Cortex of kidney (tissue), 1 donor: ENCODE measurements around the gene REPIN1.

ENCODE experiments used
- DNase-seq: peaks from one replicate; lab custom pipeline; 2025; lab: John Stamatoyannopoulos, UW

The REPIN1 gene

DNA sequence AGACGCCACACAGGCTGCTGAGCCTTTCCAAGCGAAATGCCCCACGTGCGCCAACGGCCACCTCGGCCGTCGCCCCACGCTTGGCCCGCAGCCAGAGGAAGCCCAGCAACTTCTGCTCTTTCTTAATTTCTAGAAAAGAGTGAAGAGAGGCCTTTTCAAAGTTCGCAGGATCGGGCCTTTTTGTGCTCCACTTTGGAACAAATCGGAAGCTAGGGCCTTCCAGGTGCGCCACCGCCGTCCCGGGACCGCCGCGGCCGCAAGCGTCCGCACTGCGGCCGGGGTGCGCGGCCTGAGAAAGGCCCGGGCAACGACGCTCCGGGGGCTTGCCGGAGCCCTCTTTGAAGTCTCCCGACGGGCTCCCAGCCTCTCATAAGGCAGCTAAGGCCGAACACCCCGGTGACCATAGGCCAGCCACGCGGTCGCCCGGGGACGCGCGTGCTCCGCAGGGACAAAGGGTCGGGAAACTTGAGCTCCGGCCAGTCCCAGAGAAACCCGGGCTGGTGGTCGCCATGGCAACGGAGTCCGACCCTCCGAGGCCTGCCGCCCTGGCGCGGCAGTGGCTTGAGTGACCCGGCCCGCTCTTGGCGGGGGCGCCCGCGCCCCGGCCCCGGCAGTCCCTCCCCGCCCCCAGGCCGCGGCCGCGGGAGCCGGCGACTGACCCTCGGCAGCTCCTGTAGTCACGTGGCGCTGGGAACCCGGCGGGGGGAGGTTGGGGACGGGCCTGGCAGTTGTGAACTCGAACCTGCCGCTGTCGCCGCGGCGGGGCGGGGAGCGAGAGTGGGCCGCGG lies at the start of gene REPIN1:
Gene REPIN1, plus strand, starts transcription at position 727 of the 788 bp plus-strand sequence. CDS start 890 bp downstream, outside the sequence.
- DNase-seq: no peak

DNA sequence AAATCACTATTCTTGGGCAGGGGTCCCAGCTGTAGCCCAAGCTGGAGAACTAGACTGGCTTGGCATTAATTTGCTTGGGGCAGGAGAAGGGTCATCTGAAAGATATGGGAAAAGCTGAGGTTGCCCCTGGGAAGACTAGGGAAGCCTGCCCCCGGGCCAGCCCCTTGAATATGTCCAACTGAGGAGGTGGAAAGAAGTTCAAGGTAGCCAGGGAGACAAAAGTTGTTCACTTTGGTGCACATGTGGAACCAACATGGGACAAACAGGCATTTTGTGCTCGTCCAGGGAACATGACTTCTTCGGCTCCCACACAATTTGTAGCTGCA lies 46.9 kb upstream of the REPIN1 start:
- no peak for DNase-seq

DNA sequence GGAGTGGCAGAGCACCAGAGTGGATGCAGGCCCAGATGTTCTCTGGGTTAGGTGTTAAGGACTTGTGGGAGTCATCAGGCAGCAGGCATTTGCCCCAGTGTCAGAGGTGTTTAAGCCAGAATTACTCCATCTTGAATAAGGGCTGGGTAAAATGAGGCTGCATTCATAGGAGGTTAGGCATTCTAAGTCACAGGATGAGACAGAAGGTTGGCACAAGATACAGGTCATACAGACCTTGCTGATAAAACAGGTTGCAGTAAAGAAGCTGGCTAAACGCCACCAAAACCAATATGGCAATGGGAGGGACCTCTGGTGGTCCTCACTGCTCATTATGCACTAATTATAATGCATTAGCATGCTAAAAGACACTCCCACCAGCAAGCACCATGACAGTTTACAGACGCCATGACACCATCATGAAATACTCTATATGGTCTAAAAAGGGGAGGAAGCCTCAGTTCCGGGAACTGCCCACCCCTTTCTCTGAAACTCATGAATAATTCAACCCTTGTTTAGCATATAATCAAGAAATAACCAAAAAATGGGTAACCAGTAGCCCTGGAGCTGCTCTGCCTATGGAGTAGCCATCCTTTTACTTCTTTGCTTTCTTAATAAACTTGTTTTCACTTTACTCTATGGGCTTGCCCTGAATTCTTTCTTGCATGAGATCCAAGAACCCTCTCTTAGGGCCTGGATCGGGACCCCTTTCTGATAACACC lies 46.3 kb upstream of the REPIN1 start:
- no peak for DNase-seq

DNA sequence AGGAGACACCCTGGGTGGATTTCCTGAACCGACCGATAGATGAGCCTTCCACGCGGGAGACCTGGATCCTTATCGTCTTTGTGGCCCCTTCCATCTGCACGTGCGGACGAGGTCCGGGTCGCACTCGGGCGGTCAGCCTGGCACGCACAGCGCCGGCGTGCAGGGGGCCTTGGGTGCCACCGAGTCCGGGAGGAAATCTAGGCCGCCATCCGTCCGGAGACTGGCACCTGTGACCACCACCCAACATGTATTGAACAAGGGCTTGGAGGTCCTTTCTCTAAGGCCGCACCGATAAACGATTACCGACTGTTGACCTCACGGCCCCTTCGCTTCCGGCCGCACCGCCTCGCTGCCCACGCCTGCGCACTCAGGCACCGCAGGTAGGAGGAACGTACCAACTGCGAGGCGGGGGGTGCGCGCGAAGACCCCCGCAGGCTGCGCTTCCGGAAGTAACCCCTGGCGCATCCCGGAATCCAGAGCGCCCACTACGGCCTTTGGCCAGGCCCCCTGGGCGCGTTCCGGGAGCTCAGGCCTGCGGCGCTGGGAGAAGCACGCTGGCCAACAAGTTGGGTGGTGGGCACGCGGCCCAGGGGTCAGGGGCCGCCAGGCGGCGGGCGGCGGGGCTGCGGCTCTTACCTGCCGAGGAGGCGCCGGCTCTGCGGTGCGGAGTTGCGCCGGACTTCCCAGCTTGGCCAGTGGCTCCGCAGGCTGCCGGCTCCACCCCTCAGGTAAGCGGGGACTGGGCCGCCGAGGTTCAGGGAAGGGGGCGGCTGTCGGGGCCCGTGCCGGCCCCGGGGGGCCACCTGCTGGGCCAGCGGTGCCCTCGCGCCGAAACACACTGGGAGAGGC lies 45.6 kb upstream of the REPIN1 start, which contains the start of the genes ACTR3C and LRRC61:
Gene ACTR3C, minus strand, starts transcription at position 713 of the 849 bp plus-strand sequence. CDS start 28,249 bp downstream, outside the sequence.
Gene LRRC61, plus strand, starts transcription at position 523 of the 849 bp plus-strand sequence. CDS start 13,507 bp downstream, outside the sequence.
- DNase-seq: no peak

DNA sequence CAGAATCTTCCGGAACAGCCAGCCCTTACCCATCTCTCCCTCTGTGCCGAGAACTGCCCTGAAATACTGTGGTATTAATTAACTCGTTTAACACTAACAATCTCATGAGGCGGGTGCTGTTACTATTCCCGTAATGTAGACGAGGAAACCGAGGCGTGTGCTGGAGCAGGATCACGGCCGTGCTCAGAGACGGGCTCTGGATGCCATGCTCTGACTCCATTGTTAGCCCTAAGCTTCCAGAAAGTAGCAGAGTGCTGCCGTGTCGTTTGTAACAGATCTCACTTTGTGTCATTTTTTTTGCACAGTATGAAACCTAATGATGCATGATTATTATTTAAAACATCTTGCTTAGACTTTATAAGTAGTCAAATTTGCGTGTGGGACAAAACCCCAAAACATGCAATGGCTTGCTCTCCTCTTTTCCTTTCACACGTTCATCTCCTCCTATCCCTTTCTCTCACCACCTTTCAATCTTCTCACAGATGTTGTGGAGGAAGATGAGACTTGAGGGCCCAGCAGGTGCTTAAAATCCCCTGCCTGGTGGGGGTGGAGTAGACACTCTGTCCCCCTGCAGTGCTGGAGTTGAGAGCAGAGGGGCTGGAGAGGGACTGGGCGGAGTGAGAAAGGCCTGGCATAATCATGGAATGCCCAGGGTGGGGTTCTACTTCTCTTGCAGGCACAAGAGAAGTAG lies 44.8 kb upstream of the REPIN1 start:
- DNase-seq: no peak

DNA sequence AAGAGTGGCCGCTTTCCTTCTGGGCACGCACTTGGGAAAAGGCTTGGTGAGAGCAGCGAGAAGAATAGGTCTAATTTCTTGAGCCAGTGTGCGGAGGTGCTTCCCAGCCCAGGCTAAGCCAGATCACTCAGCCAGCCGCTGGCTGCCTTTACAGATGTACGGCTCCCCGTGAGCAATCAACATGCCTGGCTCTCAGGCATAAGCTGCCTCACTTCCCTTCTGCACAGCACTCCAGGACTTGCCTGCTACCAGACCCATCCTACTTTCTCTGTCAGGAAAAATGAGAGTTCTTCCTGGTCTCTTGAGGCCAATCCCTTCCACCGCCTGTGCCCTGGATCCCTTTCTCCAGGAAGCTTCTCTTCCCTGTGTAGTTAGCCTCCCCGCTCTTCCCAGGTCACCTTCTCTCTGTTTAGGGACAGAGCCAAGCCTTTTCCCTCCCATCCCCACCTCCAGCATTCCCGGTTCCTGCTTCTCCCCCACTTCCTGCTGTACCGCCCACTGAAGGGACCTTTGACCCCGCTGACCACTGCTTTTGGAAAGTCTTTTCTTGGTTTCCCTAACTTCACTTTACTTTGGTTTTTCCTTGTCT lies 44.2 kb upstream of the REPIN1 start:
- DNase-seq: no peak

DNA sequence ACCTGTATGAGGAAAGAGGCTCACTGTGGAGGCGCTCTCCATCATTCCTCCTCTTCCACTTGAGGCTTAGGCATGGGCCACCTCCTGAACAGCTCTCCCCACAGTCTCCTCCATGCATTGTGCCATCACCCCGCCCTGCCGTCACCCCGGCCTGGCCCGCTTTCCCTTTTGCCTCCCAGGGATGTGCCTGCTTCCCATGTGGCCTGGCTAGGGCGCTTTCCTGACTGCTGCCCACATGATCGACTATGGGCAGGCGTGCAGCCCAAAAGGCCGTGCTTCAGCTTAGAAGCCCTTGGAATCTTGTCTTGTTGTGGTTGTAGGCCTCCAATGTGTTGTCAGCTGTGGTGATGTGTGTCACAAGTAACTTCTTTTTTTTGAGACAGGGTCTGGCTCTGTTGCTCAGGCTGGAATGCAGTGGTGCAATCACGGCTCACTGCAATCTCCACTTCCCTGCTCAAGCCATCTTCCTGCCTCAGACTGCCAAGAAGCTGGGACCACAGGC lies 43.5 kb upstream of the REPIN1 start:
- DNase-seq: no peak

DNA sequence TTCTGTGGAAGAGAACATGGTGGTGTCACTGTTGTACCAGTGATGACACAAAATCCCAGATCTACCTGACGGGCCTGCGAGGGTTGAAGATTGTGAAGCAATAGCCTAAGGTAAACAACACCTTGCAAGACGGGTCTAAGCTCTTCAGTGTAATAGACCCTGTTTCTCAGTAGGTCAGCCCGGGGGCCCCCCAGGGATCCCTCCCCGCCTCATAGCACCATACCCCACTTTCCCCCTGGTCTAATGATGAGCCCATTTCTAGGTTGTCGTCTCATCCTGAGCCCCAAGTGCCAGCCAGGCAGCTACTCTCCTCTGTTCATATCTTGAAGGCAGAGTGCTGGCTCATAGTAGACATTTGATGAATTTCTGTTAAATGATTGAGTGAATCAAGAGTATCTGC lies 42.7 kb upstream of the REPIN1 start:
- DNase-seq: no peak

DNA sequence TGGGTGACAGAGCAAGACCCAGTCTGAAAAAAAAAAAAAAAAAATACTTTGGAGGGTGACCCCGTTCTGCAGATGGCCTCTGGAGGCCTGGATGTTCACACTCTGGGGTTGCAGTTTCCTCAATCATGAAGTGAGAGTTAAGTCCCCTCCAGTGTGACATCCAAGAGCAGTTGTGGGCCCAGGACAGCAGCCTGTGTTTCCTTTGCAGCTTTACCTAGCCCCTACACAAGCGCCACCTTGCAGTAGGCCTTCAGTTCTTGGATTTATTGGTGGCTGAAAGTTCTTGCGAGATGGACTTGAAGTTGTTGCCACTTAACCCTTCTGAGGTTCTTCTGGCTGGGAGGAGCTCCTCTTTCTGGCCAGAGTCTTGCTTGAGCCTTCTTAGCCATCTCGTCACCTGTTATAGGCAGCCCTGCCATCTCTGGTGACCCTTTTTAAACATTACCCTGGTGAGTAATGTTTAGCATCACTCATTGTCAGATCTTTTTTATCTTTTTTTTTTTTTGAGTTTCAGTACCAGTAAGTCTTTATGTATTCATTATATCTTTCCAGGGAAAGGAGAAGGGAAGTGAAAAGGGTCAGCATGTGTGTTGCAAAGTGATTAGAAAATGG lies 41.9 kb upstream of the REPIN1 start:
- DNase-seq: no peak

DNA sequence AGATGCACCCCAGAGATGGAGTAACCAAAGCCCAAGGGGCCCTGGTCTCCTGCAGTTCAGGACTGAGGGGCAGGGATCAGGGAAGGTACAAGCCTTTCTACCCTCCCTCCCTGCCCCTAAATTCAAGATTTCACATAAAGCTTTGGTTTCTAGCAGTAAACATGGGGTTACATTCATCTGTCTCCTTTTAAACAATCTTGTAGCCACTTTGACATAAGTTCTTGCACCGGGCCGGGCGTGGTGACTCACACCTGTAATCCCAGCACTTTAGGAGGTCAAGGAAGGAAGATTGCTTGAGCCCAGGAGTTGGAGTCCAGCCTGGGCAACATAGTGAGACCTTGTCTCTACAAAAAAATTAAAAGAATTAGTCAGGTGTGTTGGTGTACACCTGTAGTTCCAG lies 41.3 kb upstream of the REPIN1 start:
- no peak for DNase-seq

DNA sequence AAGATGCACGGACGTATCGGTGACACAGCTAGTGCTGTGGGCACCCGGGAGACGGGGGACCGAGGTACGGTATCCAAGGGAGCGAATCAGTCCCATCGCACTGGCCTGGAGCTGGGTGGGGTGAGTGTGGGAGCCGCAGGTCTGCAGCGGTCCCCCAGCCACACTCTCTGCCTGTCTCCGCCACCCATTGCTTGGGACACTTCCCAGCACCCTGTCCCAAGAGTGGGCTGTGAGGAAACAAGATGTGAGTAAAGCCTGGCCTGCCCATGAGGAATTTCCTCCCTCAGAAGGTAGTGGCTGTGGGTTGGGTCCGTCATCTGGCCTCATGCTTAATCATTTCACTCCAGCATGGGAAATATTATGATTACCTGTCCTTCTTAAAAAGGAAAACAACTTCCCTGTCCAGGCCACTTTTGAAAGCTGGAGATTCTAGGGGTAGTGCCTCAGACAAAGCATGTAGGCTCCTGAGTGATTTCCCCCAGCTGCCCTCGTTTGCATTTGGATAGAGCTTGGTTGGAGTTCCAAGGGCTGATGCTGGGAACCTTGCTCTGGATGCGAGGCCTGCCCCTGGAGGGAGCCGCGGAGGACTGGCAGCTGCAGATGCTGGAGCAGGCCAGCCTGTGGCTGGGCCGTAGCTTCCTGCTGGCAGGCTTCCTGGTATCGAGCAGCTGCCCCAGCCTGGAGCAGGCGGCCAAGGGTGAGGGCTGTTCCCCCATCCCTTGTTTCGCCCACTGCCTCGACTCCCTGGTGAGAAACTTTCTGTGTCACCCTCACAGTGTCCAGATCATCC lies 39.1 kb upstream of the REPIN1 start:
- no peak for DNase-seq

DNA sequence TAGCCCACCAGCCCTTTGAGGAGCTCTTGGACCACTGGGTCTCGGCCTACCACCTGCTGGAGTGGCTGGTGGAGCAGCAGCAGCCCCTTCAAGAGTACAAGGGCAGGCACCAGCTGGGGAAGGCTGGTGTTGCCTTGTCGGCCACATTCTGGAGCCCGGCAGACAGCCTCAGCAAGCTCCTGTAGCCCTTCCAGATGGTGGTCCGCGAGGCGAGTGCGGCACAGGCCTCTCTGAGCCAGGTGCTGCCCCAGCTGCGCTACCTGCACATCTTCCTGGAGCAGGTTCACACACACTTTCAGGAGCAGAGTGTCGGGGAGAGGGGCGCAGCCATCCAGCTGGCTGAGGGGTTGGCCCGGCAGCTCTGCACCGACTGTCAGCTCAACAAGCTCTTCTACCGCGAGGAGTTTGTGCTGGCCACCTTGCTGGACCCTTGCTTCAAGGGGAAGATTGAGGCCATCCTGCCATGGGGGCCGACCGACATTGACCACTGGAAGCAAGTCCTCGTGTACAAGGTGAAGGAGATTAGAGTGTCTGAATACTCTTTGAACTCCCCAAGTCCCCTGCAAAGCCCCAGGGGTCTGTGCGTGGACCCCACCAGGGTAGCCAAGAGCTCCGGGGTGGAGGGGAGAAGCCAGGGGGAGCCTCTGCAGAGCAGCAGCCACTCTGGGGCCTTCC lies 38.3 kb upstream of the REPIN1 start:
- no peak for DNase-seq

DNA sequence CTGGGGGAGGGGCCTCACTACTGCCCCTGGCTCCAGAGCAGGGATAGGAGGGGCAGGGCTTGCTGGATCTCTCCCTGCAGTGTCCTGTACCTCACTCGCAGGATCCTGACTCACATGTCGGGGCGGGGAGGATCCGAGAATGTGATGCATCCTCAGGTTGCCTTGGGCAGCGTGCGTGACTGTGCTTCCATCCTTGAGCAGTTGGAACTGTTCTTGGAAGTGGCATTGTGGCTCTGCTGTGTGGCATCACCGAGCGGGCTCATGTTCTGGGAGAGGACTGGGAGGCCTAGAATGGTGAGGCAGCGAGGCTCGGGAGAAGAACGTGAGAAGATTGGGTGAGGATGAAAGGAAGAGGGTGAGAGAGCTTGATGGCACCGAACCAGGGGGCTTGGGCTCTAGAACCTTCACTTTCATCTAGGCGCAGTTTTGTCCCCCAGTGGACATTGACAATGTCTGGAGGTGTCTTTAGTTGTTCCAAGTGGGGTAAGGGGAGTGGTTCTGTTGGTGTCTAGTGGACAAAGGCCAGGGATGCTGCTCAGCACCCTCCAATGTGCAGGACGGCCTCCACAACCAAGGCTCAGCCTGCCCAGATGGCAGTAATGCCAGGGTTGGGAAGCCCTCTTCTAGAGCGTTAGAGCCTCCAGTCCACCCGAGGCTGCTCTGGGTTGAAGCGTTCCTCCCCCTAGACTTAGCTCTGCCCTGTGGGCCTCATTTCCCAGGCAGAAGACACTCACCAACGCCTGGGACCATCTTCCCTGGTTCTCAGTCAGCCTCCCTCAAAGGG lies 35.6 kb upstream of the REPIN1 start:
- no peak for DNase-seq

DNA sequence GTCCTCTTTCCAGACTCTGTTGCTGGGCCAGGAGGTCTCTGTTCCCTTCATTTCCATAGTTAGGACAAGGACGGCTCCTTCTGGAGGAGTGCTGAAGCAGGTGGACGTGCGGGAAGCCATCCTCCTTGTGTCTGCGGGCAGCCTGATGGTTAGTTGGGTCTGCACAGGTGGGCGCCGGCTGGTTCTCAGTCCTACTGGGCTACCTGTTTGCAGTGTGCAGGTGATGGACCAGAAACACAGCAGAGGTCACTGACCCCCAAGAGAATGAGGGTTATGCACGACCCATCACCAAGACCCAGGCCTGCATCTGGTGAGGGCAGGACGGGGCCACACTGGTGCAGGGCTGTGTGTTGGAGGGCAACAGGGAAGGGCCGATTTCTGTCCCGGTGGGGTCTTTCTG lies 35.0 kb upstream of the REPIN1 start:
- no peak for DNase-seq

DNA sequence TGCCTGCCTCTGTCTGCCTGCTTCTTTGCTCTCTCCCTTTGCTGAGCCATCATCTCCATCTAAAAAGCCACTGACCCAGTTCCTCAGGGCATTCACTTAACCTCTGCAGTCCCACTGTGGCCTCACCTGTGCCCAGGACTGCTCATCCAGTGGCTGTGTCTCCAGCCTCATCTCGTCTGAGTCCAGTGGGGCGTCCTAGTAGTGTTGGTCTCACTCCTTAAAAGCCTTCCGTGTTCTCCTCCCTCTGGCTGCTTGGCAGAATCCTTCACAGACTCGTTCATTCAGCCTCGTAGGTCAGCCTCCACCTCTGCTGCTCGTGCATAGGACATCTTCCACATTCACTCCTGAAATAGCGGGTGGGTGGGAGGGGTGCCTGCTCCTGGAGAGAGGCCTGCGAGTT lies 34.5 kb upstream of the REPIN1 start:
- no peak for DNase-seq

DNA sequence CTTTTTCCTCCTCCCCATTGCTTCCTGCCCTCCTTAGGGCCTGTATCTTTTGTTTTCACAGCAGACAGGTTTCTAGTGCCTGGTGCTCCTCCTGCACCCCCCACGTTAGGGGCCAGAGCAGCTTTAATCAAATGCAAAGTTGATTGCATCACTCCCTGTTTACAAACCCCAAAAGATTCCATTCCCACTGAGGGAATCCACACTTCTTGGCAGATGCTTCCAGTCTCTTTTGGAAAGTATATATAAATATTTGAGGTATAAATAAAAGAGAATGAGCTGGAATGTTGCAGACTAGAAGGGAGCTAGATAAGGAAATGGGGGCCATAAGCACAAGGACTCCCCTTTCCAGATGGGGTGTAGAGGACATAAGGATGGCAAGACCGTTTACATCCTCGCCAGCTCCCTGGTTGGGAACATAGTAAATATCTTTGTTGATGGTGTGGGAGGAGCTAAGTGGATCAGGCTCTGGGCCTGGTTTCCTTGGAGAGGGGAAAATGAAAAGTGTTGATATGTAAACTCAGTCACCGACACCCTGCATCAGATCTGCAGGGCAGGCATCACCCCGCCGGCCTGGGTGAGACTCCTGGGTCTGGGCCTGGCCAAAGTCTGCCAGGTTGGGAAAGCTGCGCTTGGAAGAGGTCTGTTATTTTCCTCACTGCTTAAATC lies 33.4 kb upstream of the REPIN1 start:
- DNase-seq: no peak

DNA sequence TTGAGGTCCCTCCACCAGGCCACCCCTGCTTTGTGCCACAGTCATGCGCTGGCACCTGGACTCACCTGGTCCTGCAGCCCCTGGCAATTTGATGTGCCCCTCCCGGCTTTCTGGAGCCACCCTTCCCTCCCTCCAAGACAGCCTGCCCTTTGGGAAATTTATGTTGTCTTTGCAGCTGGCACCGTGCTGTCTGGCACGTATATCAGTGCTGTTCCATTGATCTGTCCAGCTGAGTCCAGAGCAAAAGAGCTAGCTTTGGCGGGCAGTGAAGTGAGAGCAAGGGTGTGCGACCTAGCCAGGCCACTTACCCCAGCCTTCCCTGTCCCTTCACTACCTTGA lies 32.9 kb upstream of the REPIN1 start:
- DNase-seq: no peak

DNA sequence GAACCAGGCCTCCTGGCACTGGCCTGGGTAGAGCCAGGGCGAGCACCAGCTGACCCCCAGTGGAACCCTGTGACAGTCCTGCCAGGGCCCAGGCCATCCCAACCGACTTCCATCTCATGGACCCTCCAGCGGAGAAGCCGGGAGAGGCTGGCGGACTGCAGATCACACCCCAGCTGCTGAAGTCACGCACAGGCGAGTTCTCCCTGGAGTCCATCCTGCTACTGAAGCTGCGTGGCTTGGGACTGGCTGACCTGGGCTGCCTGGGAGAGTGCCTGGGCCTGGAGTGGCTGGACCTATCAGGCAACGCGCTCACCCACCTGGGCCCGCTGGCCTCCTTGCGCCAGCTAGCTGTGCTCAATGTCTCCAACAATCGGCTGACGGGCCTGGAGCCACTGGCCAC lies 31.9 kb upstream of the REPIN1 start:
- no peak for DNase-seq
